Mesenchymal stem cell (in vitro differentiated cells and primary cell): ENCODE results near the gene DSC3. TPM values are rescaled to one million over a fixed set of nuclear protein-coding genes. Genes with fewer than 3 reads are reported as not detected.

Source experiments
- DNase-seq: peaks from one replicate; pipeline ENCODE4 v3.0.0-alpha.2; 2013
- H2AFZ ChIP-seq: one replicate; pipeline ENCODE4 v1.6.1; 2013; ENCODE audit warnings: low read depth, mild to moderate bottlenecking, control low read depth, inconsistent platforms, low read length, moderate library complexity
- H2AK5ac ChIP-seq: 2 replicates; pipeline ENCODE4 v1.6.1; 2013; ENCODE audit warnings: low read length, moderate library complexity, mild to moderate bottlenecking, inconsistent platforms; ENCODE audit not compliant: severe bottlenecking
- H2BK120ac ChIP-seq: one replicate; pipeline ENCODE4 v1.6.1; 2013; ENCODE audit warnings: low read depth, mild to moderate bottlenecking, inconsistent platforms, low read length, moderate library complexity
- H2BK12ac ChIP-seq, 2 experiments: one replicate each; pipeline ENCODE4 v1.6.1; 2013; ENCODE audit warnings: inconsistent platforms in 2 of 2, low read length in 2 of 2, mild to moderate bottlenecking in 2 of 2, moderate library complexity in 2 of 2, control low read depth in 1 of 2
- H2BK15ac ChIP-seq: one replicate; pipeline ENCODE4 v1.6.1; 2013; ENCODE audit warnings: mild to moderate bottlenecking, low read depth, inconsistent platforms; ENCODE audit not compliant: poor library complexity, severe bottlenecking
- H2BK5ac ChIP-seq: 2 replicates; pipeline ENCODE4 v1.6.1; 2013; ENCODE audit warnings: low read depth, mild to moderate bottlenecking, low read length, control low read depth, inconsistent platforms; ENCODE audit not compliant: poor library complexity, severe bottlenecking
- H3K14ac ChIP-seq, 2 experiments: one replicate each; pipeline ENCODE4 v1.6.1; 2013; ENCODE audit warnings: inconsistent platforms in 2 of 2, low read length in 2 of 2, control low read depth in 1 of 2, mild to moderate bottlenecking in 1 of 2, moderate library complexity in 1 of 2
- H3K18ac ChIP-seq, 2 experiments: one replicate each; pipeline ENCODE4 v1.6.1; 2013; ENCODE audit warnings: inconsistent platforms in 2 of 2, low read length in 2 of 2, control low read depth in 1 of 2, low read depth in 1 of 2, mild to moderate bottlenecking in 1 of 2
- H3K23ac ChIP-seq, 2 experiments: one replicate each; pipeline ENCODE4 v1.6.1; 2013; ENCODE audit warnings: inconsistent platforms in 2 of 2, low read length in 2 of 2, mild to moderate bottlenecking in 2 of 2, moderate library complexity in 2 of 2, control low read depth in 1 of 2
- H3K27ac ChIP-seq: 2 replicates; pipeline ENCODE4 v1.5.1; 2013; ENCODE audit warnings: mild to moderate bottlenecking, moderate library complexity, low read length, control low read depth, inconsistent platforms; ENCODE audit not compliant: poor library complexity, severe bottlenecking
- H3K27me3 ChIP-seq, 2 experiments: 2 replicates each; pipeline versions ENCODE4 v1.6.1 to v1.7.0; 2013; ENCODE audit warnings: low read length in 2 of 2, mild to moderate bottlenecking in 2 of 2, moderate library complexity in 2 of 2, control low read depth in 1 of 2, inconsistent platforms in 1 of 2; ENCODE audit not compliant: control insufficient read depth in 1 of 2, insufficient read depth in 1 of 2
- H3K36me3 ChIP-seq, 2 experiments: 2 replicates each; pipeline versions ENCODE4 v1.6.1 to v1.7.0; 2013; ENCODE audit warnings: low read length in 2 of 2, control low read depth in 1 of 2, inconsistent platforms in 1 of 2, low read depth in 1 of 2, mild to moderate bottlenecking in 1 of 2; ENCODE audit not compliant: insufficient read depth in 2 of 2, control insufficient read depth in 1 of 2
- H3K4ac ChIP-seq, 2 experiments: one replicate each; pipeline ENCODE4 v1.6.1; 2013; ENCODE audit warnings: inconsistent platforms in 2 of 2, low read length in 2 of 2, mild to moderate bottlenecking in 2 of 2, moderate library complexity in 2 of 2, control low read depth in 1 of 2, low read depth in 1 of 2
- H3K4me1 ChIP-seq: 2 replicates; pipeline ENCODE4 v1.6.1; 2013; ENCODE audit warnings: low read depth, low read length, control low read depth; ENCODE audit not compliant: control insufficient read depth, insufficient read depth
- H3K4me2 ChIP-seq: 2 replicates; pipeline ENCODE4 v1.6.1; 2013; ENCODE audit warnings: low read length, mild to moderate bottlenecking, inconsistent platforms; ENCODE audit not compliant: poor library complexity, severe bottlenecking
- H3K4me3 ChIP-seq, 2 experiments: 2 replicates each; pipeline versions ENCODE4 v1.5.1 to v1.7.0; 2013; ENCODE audit warnings: low read length in 2 of 2, mild to moderate bottlenecking in 2 of 2, control low read depth in 1 of 2, low read depth in 1 of 2; ENCODE audit not compliant: insufficient read depth in 1 of 2
- H3K79me1 ChIP-seq: replicated peaks from 2 replicates; pipeline ENCODE4 v1.6.1; 2013; ENCODE audit warnings: mild to moderate bottlenecking, control low read depth, low read length, inconsistent platforms; ENCODE audit not compliant: poor library complexity, severe bottlenecking
- H3K9ac ChIP-seq: 2 replicates; pipeline ENCODE4 v1.7.0; 2013; ENCODE audit warnings: mild to moderate bottlenecking, low read length, moderate library complexity
- H3K9me3 ChIP-seq: 2 replicates; pipeline ENCODE4 v1.7.0; 2013; ENCODE audit warnings: mild to moderate bottlenecking, low read length; ENCODE audit not compliant: control insufficient read depth
- H4K8ac ChIP-seq: one replicate; pipeline ENCODE4 v1.6.1; 2013; ENCODE audit warnings: inconsistent platforms, mild to moderate bottlenecking, low read length, moderate library complexity
- H4K91ac ChIP-seq: one replicate; pipeline ENCODE4 v1.6.1; 2013; ENCODE audit warnings: mild to moderate bottlenecking, low read length, inconsistent platforms
- WGBS: methylation state at CpG from one replicate; pipeline ENCODE4 v1.1.7; 2013; ENCODE audit warnings: mixed read lengths; 5-methylcytosine and 5-hydroxymethylcytosine counted together
- small RNA-seq: library from polyadenylated mRNA; stranded (forward); fragments of <200 nt; extraction: miRNeasy Mini kit (QIAGEN cat#:217004); gene quantifications from one replicate; pipeline ENCODE3, GENCODE V24; 2013; ENCODE audit warnings: low read depth

The DSC3 gene

DNA sequence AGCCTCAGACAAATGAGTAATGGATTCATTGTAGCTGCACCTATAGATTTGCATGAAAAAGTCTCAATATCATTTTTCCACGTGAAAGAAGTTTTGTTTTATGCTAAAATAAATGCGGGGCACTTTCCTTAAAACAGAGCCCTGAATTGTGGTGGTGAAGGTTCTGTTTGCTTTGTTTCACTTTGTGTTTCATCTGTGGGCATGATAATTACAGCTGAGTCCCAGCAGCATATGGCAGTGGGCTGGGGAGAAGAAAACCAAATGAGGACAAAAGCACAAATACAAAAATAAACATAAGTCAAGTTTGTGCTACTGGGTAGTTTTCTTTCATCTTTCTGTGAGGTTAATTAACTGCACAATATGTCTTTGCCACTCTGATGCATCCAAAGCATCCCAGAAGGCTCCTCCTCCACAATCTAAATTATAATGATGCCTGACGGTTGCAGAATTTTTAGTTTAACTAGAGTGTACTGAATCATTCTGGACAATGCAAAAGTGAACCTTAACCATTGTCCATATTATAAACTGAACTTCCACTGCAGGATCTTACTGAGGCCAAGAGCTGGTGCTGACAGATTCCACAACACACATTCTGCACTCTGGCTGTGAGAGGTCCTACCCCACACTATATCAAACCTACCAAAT lies 97.6 kb downstream of the DSC3 start:
- H2AFZ ChIP-seq, result no peak overlapping the region
- no peaks in the 10 kb centered on the region for H3K27me3 ChIP-seq
- H3K4me2 ChIP-seq, result no peak overlapping the region
- H2BK15ac ChIP-seq, result no peak overlapping the region
- H3K36me3 ChIP-seq, result no peaks in the 10 kb centered on the region
- no peak overlapping the region for H2BK12ac ChIP-seq
- H3K27ac ChIP-seq, result no peak overlapping the region
- H4K91ac ChIP-seq, result no peak overlapping the region
- H3K23ac ChIP-seq, result no peak overlapping the region
- H2BK5ac ChIP-seq, result no peak overlapping the region
- WGBS, result 95% methylated on average over 3 of the region's 3 CpGs
- H3K4me3 ChIP-seq, result no peak overlapping the region
- H3K9ac ChIP-seq, result no peak overlapping the region
- H3K9me3 ChIP-seq, result peaks cover 27% of the 10 kb centered on the region
- H4K8ac ChIP-seq, result no peak overlapping the region
- H3K4ac ChIP-seq, result no peak overlapping the region
- no peak overlapping the region for H2BK120ac ChIP-seq
- no peak for DNase-seq
- no peaks in the 10 kb centered on the region for H3K79me1 ChIP-seq
- H3K14ac ChIP-seq, result no peak overlapping the region
- H3K18ac ChIP-seq, result no peak overlapping the region
- H2AK5ac ChIP-seq, result no peak overlapping the region
- H3K4me1 ChIP-seq, result no peaks in the 10 kb centered on the region

DNA sequence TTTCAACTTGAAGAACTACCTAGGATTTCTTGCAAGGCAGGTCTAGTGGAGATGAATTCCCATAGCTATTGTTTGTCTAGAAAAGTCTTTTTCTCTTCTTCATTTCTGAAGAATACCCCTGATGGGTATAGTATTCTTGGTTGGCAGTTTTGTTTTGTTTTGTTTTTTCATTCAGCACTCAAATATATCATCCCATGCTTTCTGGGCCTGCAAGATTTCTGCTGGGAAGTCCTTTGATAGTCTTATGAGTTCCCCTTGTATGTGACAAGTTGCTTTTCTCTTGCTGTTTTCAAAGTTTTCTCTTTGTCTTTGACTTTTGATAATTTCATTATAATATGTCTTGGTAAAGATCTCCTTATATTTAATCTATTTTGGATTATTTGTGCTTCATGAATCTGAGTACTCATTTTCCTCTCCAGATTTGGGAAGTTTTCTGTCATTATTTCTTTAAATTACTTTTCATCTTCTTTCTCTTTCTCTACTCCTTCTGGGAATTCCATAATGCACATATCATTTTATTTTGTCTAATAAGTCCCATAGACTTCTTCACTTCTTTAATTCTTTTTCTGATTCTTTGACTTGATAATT lies 101.5 kb downstream of the DSC3 start:
- no peak overlapping the region for H2AFZ ChIP-seq
- H3K14ac ChIP-seq, result no peak overlapping the region
- H3K27ac ChIP-seq, result no peak overlapping the region
- no peak overlapping the region for H3K18ac ChIP-seq
- H4K8ac ChIP-seq, result no peak overlapping the region
- no peak overlapping the region for H3K9ac ChIP-seq
- no peak overlapping the region for H2AK5ac ChIP-seq
- H3K79me1 ChIP-seq, result no peaks in the 10 kb centered on the region
- no peak overlapping the region for H3K4me3 ChIP-seq
- no peak overlapping the region for H3K4ac ChIP-seq
- no peak overlapping the region for H2BK15ac ChIP-seq
- H2BK5ac ChIP-seq, result no peak overlapping the region
- no peaks in the 10 kb centered on the region for H3K27me3 ChIP-seq
- no peak overlapping the region for H2BK120ac ChIP-seq
- DNase-seq, result no peak
- no peaks in the 10 kb centered on the region for H3K36me3 ChIP-seq
- no peak overlapping the region for H3K23ac ChIP-seq
- no peak overlapping the region for H2BK12ac ChIP-seq
- no peak overlapping the region for H3K4me2 ChIP-seq
- no peaks in the 10 kb centered on the region for H3K4me1 ChIP-seq
- no peak overlapping the region for H4K91ac ChIP-seq
- peaks cover 32% of the 10 kb centered on the region for H3K9me3 ChIP-seq

Small RNA genes within 50 kb of the gene (small RNA-seq; reads per million reads assigned to genes)
- not detected for gene RNU6-857P
